Common myeloid progenitor, CD34-positive (primary cell): ENCODE results near the gene TEX2.

Experiments used
- CTCF ChIA-PET: fragments of 350-600 bp; sonication (Branson Sonifier 250); formaldehyde crosslinking; loops from one replicate; lab custom pipeline; 2021; ENCODE audit warnings: antibody characterized with exemption; lab: Charles Lee
- POLR2A ChIA-PET: fragments of 350-600 bp; sonication (Branson Sonifier 250); formaldehyde crosslinking; loops from one replicate; lab custom pipeline; 2021; ENCODE audit warnings: antibody characterized with exemption; lab: Charles Lee
- DNase-seq, 3 donors: peaks; one replicate each; pipeline versions ENCODE4 v3.0.0 to v3.0.0-alpha.2; 2013
- H3K27ac ChIP-seq, 2 experiments: 1 replicate in 1 of 2; 2 replicates in 1 of 2; pipeline ENCODE4 v1.7.0; 2013; ENCODE audit warnings: inconsistent platforms in 2 of 2, low read length in 2 of 2, mild to moderate bottlenecking in 2 of 2, low read depth in 1 of 2, moderate library complexity in 1 of 2; ENCODE audit not compliant: severe bottlenecking in 2 of 2, insufficient read depth in 1 of 2, poor library complexity in 1 of 2
- H3K27me3 ChIP-seq, 5 experiments: replicated peaks in 2 of 5; 1 replicate in 3 of 5; 2 replicates in 2 of 5; pipeline versions ENCODE4 v1.6.1 to v1.7.0; 2013; ENCODE audit warnings: low read length in 4 of 5, mild to moderate bottlenecking in 2 of 5, moderate library complexity in 2 of 5, inconsistent platforms in 1 of 5; ENCODE audit not compliant: insufficient read depth in 5 of 5, control insufficient read depth in 4 of 5
- H3K36me3 ChIP-seq, 4 experiments: 1 replicate in 2 of 4; 2 replicates in 2 of 4; pipeline versions ENCODE4 v1.6.1 to v1.7.0; 2013; ENCODE audit warnings: low read length in 3 of 4, control low read depth in 1 of 4, mild to moderate bottlenecking in 1 of 4; ENCODE audit not compliant: control insufficient read depth in 4 of 4, insufficient read depth in 4 of 4
- H3K4me1 ChIP-seq, 4 experiments: 1 replicate in 3 of 4; 2 replicates in 1 of 4; pipeline versions ENCODE4 v1.6.1 to v1.7.1; 2013; ENCODE audit warnings: low read length in 3 of 4, mild to moderate bottlenecking in 3 of 4, control low read depth in 1 of 4, inconsistent platforms in 1 of 4, moderate library complexity in 1 of 4; ENCODE audit not compliant: control insufficient read depth in 4 of 4, insufficient read depth in 4 of 4; ENCODE audit errors: control extremely low read depth in 1 of 4
- H3K4me3 ChIP-seq, 7 experiments: 1 replicate in 4 of 7; 2 replicates in 3 of 7; pipeline versions ENCODE4 v1.5.1 to v1.7.0; 2013; ENCODE audit warnings: mild to moderate bottlenecking in 7 of 7, low read length in 6 of 7, moderate library complexity in 6 of 7, inconsistent platforms in 2 of 7, low read depth in 2 of 7, control low read depth in 1 of 7; ENCODE audit not compliant: insufficient read depth in 4 of 7, control insufficient read depth in 1 of 7; ENCODE audit errors: extremely low read depth in 1 of 7
- H3K9me3 ChIP-seq, 5 experiments: 1 replicate in 4 of 5; 2 replicates in 1 of 5; pipeline versions ENCODE4 v1.6.1 to v1.7.1; 2013; ENCODE audit warnings: low read length in 4 of 5, mild to moderate bottlenecking in 2 of 5, inconsistent platforms in 1 of 5, low read depth in 1 of 5, moderate library complexity in 1 of 5; ENCODE audit not compliant: control insufficient read depth in 4 of 5, insufficient read depth in 2 of 5; ENCODE audit errors: control extremely low read depth in 1 of 5
- WGBS: methylation state at CpG from one replicate; pipeline ENCODE4 v1.1.5; 2013; ENCODE audit not compliant: insufficient coverage; 5-methylcytosine and 5-hydroxymethylcytosine counted together

TEX2 gene

GRCh38 chr17:64107500-64108236, 155.4 kb downstream of the TEX2 start:
- 88% methylated on average over 3 of the region's 5 CpGs for WGBS
- H3K36me3 ChIP-seq, result no peaks in the 10 kb centered on the region
- no peak overlapping the region for H3K4me3 ChIP-seq
- no peak overlapping the region for H3K27ac ChIP-seq
- no peaks in the 10 kb centered on the region for H3K27me3 ChIP-seq
- H3K9me3 ChIP-seq, result no peaks in the 10 kb centered on the region
- H3K4me1 ChIP-seq, result peaks cover 0 to 28% (median 18%) of the 10 kb centered on the region in 4 experiments
- no peak for DNase-seq
- POLR2A ChIA-PET, result no interaction called here
- CTCF ChIA-PET, result interaction anchor here (1.2 kb wide), 1 partner anchor 11 kb away, joined by 3 read pairs; no protein-coding TSS in a partner anchor

DNA sequence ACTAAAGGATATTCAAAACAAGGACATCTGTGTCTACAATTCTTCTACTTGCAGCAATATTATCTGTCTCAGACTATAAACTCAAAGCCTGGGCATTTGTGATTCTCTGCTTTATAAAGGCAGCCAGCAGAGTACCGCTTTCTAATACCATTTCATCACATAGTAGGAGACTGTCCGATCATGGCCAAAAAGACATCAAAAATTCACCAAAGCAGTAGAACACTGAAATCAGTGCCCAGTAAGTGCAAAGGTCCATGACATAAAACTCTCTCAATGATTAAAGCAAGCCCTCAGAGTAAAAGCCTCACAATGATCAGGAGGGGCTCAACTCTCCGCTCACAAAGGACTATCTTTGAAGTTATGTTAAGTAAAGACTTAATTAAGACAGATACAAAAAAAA, 156.1 kb downstream of the TEX2 start:
- CTCF ChIA-PET, result interaction anchor here (0.9 to 1.2 kb wide), 3 partner anchors 8 to 28 kb away, joined by 3 to 4 read pairs (median 4); no protein-coding TSS in a partner anchor
- Histone ChIP-seq H3K4me3 (no peak overlapping the region), H3K9me3 (no peaks in the 10 kb centered on the region), H3K4me1 (peaks cover 0 to 28% (median 18%) of the 10 kb centered on the region in 4 experiments), H3K27ac (no peak overlapping the region), H3K36me3 (no peaks in the 10 kb centered on the region), H3K27me3 (no peaks in the 10 kb centered on the region)
- no peak for DNase-seq
- POLR2A ChIA-PET, result no interaction called here
- 100% methylated on average over 2 of the region's 3 CpGs for WGBS

DNA sequence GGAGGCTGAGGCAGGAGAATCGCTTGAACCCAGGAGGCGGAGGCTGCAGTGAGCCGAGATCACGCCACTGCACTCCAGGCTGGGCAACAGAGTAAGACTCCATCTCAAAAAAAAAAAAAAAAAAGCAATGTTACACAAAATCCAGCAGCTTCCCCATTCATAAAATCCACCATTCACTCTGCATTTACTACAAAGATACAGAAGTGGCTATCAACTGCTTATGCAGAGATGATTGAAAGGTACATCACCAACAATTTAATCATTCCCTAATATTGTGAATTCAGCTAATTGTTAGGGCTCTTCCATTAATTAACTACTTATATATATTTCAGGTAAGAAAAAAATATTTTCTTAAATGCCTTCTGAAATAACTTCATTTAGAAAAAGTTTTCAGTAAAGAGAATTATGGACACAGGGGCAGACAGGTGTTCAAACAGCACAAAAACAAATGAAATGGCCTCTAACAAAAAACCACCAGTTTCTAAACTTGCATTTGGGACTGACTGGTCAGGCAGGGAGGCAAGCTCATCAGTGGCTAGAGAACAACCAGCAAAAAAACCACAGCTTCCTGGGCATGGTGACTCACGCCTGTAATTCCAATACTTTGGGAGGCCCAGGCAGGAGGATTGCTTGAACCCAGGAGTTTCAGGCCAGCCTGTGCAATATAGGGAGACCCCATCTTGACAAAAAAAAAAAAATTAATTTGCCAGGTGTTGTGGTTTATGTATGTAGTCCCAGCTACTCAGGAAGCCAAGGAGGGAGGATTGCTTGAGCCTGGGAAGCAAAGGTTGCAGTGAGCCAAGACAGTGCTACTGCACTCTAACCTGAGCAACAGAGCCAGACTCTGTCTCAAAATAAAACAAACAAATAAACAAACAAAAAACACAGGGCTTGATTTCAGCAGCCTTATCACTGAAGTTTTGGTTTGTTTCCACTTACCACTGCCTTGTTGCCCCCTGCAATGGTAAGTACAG, 159.4 kb downstream of the TEX2 start:
- Histone ChIP-seq H3K9me3 (no peaks in the 10 kb centered on the region), H3K27me3 (no peaks in the 10 kb centered on the region), H3K27ac (no peak overlapping the region), H3K36me3 (no peaks in the 10 kb centered on the region), H3K4me3 (no peak overlapping the region), H3K4me1 (peaks cover 0 to 20% (median 10%) of the 10 kb centered on the region in 4 experiments)
- DNase-seq, result peak in 2 of 3 donors; percentile 52 to 65
- POLR2A ChIA-PET, result interaction anchor here (0.5 to 1.2 kb wide), 4 partner anchors 9 to 42 kb away, joined by 3 to 6 read pairs (median 4); no protein-coding TSS in a partner anchor
- CTCF ChIA-PET, result interaction anchor here (0.6 to 2.4 kb wide), 11 partner anchors 8 to 43 kb away, joined by 3 to 10 read pairs (median 4); no protein-coding TSS in a partner anchor
- 8% methylated on average over 1 of the region's 5 CpGs for WGBS

DNA sequence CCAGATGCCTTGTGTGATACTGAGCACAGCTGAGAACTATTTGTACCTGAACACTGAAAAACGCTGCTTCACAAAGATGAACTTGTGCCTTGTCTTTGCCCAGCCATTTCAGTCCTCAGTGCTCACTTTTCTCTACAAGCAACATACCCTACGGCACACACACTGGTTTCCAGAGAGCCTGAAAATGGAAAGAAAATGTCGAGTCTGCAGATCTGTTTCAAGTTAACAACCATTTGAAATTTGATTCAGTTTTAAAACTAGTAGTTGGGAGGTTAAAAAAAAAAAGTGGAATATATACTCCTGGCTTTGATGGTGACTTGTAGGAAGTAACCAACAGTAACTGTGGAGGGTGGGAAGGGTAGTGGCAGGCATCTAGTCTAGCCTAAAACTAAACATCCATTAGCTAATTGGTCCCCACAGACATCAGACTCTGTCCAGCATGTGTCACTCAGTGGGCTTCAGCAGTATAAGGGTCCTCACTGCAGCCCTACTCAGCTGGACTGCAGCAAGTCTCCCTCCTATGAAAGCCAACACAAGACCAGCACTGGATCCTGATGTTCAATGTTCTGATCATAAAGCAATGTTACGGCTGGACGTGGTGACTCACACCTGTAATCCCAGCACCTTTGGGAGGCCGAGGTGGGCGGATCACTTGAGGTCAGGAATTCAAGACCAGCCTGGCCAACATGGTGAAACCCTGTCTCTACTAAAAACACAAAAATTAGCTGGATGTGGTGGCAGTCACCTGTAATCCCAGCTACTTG, 160.3 kb downstream of the TEX2 start:
- no peak overlapping the region for H3K27ac ChIP-seq
- H3K27me3 ChIP-seq, result no peaks in the 10 kb centered on the region
- POLR2A ChIA-PET, result interaction anchor here (0.9 to 1.2 kb wide), 2 partner anchors 21 to 43 kb away, joined by 3 to 6 read pairs; no protein-coding TSS in a partner anchor
- no peaks in the 10 kb centered on the region for H3K9me3 ChIP-seq
- no peak for DNase-seq
- H3K4me3 ChIP-seq, result no peak overlapping the region
- CTCF ChIA-PET, result interaction anchor here (0.6 to 2.4 kb wide), 9 partner anchors 9 to 43 kb away, joined by 3 to 10 read pairs (median 4); no protein-coding TSS in a partner anchor
- no peaks in the 10 kb centered on the region for H3K36me3 ChIP-seq
- WGBS, result 100% methylated on average over 5 of the region's 7 CpGs
- peaks cover 0 to 20% (median 10%) of the 10 kb centered on the region in 4 experiments for H3K4me1 ChIP-seq

DNA sequence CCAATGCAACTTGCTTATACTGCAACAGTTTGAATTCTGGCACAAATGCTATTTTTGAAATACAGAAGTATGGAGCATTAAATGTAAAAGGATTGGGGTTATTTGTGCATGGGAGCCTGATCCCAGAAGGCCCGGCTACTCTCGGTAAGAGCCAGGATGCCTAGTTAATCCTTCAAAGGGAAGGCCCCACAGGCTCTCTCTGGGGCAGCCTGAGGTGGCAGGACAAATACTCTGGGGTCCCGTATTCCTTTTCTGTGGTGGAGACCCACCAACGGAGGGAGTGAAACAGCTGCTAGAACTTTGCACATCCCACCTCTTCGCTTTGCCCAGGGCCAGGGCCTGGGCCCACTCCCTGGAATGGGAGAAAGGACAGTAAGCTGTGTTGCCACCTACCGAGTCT, 163.5 kb downstream of the TEX2 start:
- 93% methylated on average over 6 of the region's 6 CpGs for WGBS
- Histone ChIP-seq H3K9me3 (no peaks in the 10 kb centered on the region), H3K36me3 (peaks cover 0 to 6% (median under 1%) of the 10 kb centered on the region in 4 experiments), H3K4me3 (no peak overlapping the region), H3K27me3 (no peaks in the 10 kb centered on the region), H3K27ac (no peak overlapping the region), H3K4me1 (peaks cover 0 to 16% (median 10%) of the 10 kb centered on the region in 4 experiments)
- ChIA-PET POLR2A (no interaction called here), CTCF (interaction anchor here (1.6 kb wide), 1 partner anchor 34 kb away, joined by 5 read pairs; no protein-coding TSS in a partner anchor)
- no peak for DNase-seq
